GM12878 (cell line): ENCODE results near the gene TPP2. TPM values are rescaled to one million over a fixed set of nuclear protein-coding genes. Genes with fewer than 3 reads are reported as not detected.
A peak's percentile ranks its signal among the peaks of the same experiment; 100 is the strongest.

Source experiments
- FOXK2 ChIP-seq: fragments of 450-650 bp; IDR thresholded peaks from 2 replicates; pipeline ENCODE4 v1.6.1; 2017; ENCODE audit warnings: mild to moderate bottlenecking, moderate library complexity
- FOXM1 ChIP-seq: IDR thresholded peaks from 2 replicates; pipeline ENCODE4 v1.6.1; 2012; ENCODE audit warnings: low read depth, mild to moderate bottlenecking, inconsistent platforms, low read length, moderate library complexity
- GABPA ChIP-seq: IDR thresholded peaks from 2 replicates; pipeline ENCODE4 v1.6.1; 2014; ENCODE audit warnings: antibody characterized with exemption, low read depth, mild to moderate bottlenecking, inconsistent platforms
- KLF5 ChIP-seq: fragments of 450-650 bp; IDR thresholded peaks from 2 replicates; pipeline ENCODE4 v1.6.1; 2014; ENCODE audit warnings: mild to moderate bottlenecking; ENCODE audit not compliant: partially characterized antibody
- MEF2A ChIP-seq: IDR thresholded peaks from 2 replicates; pipeline ENCODE4 v1.6.1; 2011; ENCODE audit warnings: low read depth, mild to moderate bottlenecking, low read length, moderate library complexity; ENCODE audit not compliant: insufficient read depth
- MTA2 ChIP-seq: fragments of 450-650 bp; IDR thresholded peaks from 2 replicates; pipeline ENCODE4 v1.6.1; 2016; ENCODE audit warnings: low read depth, mild to moderate bottlenecking, moderate library complexity
- MYC ChIP-seq: IDR thresholded peaks from 2 replicates; pipeline ENCODE4 v1.6.1; 2011; ENCODE audit warnings: mild to moderate bottlenecking, low read length, moderate library complexity, inconsistent platforms; ENCODE audit not compliant: insufficient read depth, insufficient replicate concordance, insufficient read length, severe bottlenecking
- NR2C2 ChIP-seq: IDR thresholded peaks from 2 replicates; pipeline ENCODE4 v1.6.1; 2011; ENCODE audit warnings: borderline replicate concordance, low read depth; ENCODE audit not compliant: control insufficient read depth, insufficient read length
- PAX5 ChIP-seq: IDR thresholded peaks from 2 replicates; pipeline ENCODE4 v1.6.1; 2011; ENCODE audit warnings: low read depth, low read length, borderline replicate concordance
- POLR2AphosphoS5 ChIP-seq: IDR thresholded peaks from 2 replicates; pipeline ENCODE4 v1.6.1; 2011; ENCODE audit warnings: mild to moderate bottlenecking, low read length, inconsistent platforms
- RFX5 ChIP-seq: IDR thresholded peaks from 2 replicates; pipeline ENCODE4 v1.6.1; 2011; ENCODE audit warnings: low read depth, low read length, improper control_type of control experiment
- SPI1 ChIP-seq: IDR thresholded peaks from 2 replicates; pipeline ENCODE4 v1.6.1; 2011; ENCODE audit warnings: low read depth, mild to moderate bottlenecking, low read length, moderate library complexity, borderline replicate concordance; ENCODE audit not compliant: insufficient read depth
- SUPT20H ChIP-seq: IDR thresholded peaks from 2 replicates; pipeline ENCODE4 v1.6.1; 2011; ENCODE audit warnings: low read depth, mild to moderate bottlenecking, low read length, moderate library complexity, borderline replicate concordance; ENCODE audit not compliant: control insufficient read depth
- ZNF24 ChIP-seq: fragments of 450-650 bp; IDR thresholded peaks from 2 replicates; pipeline ENCODE4 v1.6.1; 2017; ENCODE audit warnings: antibody characterized with exemption, mild to moderate bottlenecking
- polyA plus RNA-seq, 11 experiments: library from polyadenylated mRNA; depleted of rRNA in 4 of 11; unstranded in 6 of 11; stranded (reverse) in 5 of 11; fragments of >200 nt; fragmentation: Nextera tagmentation in 4 of 11; fragmentation: Illumina TruSeq in 1 of 11; extraction: Ambion mirVana in 4 of 11; extraction: Trizol in 1 of 11; gene quantifications; 1 replicate in 1 of 11; 2 replicates in 10 of 11; pipeline versions ENCODE4 v1.2.1 to v1.2.3, GENCODE V29; 2011 to 2016; ENCODE audit warnings: inconsistent platforms in 2 of 11, missing spikeins in 2 of 11, low read depth in 1 of 11
- total RNA-seq, 4 experiments: library from RNA; depleted of rRNA in 3 of 4; stranded (reverse); fragments of >200 nt in 3 of 4; fragmentation: Illumina TruSeq in 1 of 4; extraction: Trizol in 1 of 4; gene quantifications; 2 replicates each; pipeline versions ENCODE4 v1.2.1 to v1.2.3, GENCODE V29; 2013 to 2021
- TF ChIP-seq, protein P1 (sequence below), 3 experiments: IDR thresholded peaks in 2 of 3; conservative IDR thresholded peaks in 1 of 3; 2 replicates each; pipeline ENCODE4 v1.5.1; 2011; ENCODE audit warnings: low read depth in 3 of 3, low read length in 3 of 3, mild to moderate bottlenecking in 3 of 3, control low read depth in 2 of 3, moderate library complexity in 2 of 3, inconsistent platforms in 1 of 3, mixed read lengths in 1 of 3; ENCODE audit not compliant: control insufficient read depth in 2 of 3, insufficient read depth in 1 of 3; ENCODE audit errors: extremely low read depth in 1 of 3
- TF ChIP-seq, protein P2 (sequence below): IDR thresholded peaks from 2 replicates; pipeline ENCODE4 v1.6.1; 2012; ENCODE audit warnings: low read depth, low read length, improper control_type of control experiment
- TF ChIP-seq, protein P3 (sequence below): fragments of 150-350 bp; IDR thresholded peaks from 2 replicates; pipeline ENCODE4 v1.6.1; 2014; ENCODE audit warnings: mild to moderate bottlenecking, low read depth, low read length
- TF ChIP-seq, protein P4 (sequence below): fragments of 450-650 bp; IDR thresholded peaks from 2 replicates; pipeline ENCODE4 v1.6.1; 2017; ENCODE audit warnings: mild to moderate bottlenecking
- TF ChIP-seq, protein P5 (sequence below): fragments of 450-650 bp; IDR thresholded peaks from 2 replicates; pipeline ENCODE4 v1.6.1; 2016; ENCODE audit warnings: mild to moderate bottlenecking, moderate library complexity, borderline replicate concordance

The TPP2 gene
- total and polyA plus RNA-seq, 10 of the 15 experiments (the other 5 are each of a cell fraction or from before 2014, with no cell fraction given), result 18.4 to 82.3 (median 55.4) TPM

DNA sequence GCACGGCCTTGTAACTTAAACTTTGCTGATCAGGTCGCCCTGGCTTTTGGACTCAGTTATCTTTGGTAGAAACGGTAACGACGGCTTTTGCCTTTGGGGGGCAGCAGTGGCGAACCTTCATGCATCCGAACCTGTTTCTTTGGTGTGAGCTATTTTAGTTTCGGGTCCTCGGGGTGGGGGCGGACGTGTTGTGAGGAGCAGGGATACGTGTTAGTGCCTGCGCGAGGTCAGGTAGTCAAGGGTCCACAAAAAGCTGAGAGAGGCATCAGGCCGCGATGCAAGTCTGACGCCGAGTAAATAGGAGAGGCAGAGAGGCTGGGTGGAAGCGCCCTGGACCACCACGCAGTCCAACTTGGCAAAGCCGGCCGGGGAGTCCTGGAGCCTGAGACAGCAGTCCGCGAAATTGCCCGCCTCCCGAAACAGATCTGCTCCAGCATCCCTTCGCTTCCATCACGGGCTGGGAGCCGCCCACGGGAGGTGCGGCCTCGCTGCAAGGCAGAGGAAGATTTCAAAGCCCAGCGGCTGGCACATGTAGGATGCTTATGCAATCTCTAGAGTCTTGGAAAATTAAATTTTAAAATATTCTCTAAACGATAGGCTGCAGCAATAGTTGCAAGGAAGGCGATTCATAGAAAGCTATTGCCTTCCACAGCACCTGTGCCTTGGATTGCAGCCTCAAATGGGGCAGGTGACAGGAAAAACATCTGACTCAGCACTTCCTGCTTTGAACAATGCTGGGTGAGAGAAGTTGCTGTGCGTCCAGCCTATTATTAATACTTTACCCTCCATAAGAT is 4.6 kb upstream of the TPP2 start (continued):
- TF ChIP-seq FOXM1, result 0 out of 2 replicates have a peak, but pooled peaks have one; percentile 28
- TF ChIP-seq, protein P1, sequence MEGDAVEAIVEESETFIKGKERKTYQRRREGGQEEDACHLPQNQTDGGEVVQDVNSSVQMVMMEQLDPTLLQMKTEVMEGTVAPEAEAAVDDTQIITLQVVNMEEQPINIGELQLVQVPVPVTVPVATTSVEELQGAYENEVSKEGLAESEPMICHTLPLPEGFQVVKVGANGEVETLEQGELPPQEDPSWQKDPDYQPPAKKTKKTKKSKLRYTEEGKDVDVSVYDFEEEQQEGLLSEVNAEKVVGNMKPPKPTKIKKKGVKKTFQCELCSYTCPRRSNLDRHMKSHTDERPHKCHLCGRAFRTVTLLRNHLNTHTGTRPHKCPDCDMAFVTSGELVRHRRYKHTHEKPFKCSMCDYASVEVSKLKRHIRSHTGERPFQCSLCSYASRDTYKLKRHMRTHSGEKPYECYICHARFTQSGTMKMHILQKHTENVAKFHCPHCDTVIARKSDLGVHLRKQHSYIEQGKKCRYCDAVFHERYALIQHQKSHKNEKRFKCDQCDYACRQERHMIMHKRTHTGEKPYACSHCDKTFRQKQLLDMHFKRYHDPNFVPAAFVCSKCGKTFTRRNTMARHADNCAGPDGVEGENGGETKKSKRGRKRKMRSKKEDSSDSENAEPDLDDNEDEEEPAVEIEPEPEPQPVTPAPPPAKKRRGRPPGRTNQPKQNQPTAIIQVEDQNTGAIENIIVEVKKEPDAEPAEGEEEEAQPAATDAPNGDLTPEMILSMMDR (IDR thresholded peaks at IDR 0.05 in 2 of 3, conservative IDR thresholded peaks at IDR 0.05 in 1 of 3; ENCODE audit: control insufficient read depth in 2 of 3, extremely low read depth in 1 of 3, insufficient read depth in 1 of 3, low read depth in 3 of 3, low read length in 3 of 3), result peak; percentile 76 to 87 (median 77)
- 0 out of 2 replicates have a peak, but pooled peaks have one; percentile 28 for TF ChIP-seq GABPA
- no peak for TF ChIP-seq FOXK2
- TF ChIP-seq ZNF24, result no peak
- TF ChIP-seq MYC, result no peak
- 0 out of 2 replicates have a peak, but pooled peaks have one; percentile 54 for TF ChIP-seq MEF2A
- TF ChIP-seq PAX5, result no peak
- no peak for TF ChIP-seq SUPT20H
- TF ChIP-seq, protein P2, sequence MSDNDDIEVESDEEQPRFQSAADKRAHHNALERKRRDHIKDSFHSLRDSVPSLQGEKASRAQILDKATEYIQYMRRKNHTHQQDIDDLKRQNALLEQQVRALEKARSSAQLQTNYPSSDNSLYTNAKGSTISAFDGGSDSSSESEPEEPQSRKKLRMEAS, result no peak
- TF ChIP-seq, protein P3, sequence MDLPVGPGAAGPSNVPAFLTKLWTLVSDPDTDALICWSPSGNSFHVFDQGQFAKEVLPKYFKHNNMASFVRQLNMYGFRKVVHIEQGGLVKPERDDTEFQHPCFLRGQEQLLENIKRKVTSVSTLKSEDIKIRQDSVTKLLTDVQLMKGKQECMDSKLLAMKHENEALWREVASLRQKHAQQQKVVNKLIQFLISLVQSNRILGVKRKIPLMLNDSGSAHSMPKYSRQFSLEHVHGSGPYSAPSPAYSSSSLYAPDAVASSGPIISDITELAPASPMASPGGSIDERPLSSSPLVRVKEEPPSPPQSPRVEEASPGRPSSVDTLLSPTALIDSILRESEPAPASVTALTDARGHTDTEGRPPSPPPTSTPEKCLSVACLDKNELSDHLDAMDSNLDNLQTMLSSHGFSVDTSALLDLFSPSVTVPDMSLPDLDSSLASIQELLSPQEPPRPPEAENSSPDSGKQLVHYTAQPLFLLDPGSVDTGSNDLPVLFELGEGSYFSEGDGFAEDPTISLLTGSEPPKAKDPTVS, result no peak
- TF ChIP-seq SPI1, result peak; percentile 39; the same call in 1 of the 2 replicates
- TF ChIP-seq POLR2AphosphoS5, result no peak
- no peak for TF ChIP-seq MTA2
- TF ChIP-seq, protein P4, sequence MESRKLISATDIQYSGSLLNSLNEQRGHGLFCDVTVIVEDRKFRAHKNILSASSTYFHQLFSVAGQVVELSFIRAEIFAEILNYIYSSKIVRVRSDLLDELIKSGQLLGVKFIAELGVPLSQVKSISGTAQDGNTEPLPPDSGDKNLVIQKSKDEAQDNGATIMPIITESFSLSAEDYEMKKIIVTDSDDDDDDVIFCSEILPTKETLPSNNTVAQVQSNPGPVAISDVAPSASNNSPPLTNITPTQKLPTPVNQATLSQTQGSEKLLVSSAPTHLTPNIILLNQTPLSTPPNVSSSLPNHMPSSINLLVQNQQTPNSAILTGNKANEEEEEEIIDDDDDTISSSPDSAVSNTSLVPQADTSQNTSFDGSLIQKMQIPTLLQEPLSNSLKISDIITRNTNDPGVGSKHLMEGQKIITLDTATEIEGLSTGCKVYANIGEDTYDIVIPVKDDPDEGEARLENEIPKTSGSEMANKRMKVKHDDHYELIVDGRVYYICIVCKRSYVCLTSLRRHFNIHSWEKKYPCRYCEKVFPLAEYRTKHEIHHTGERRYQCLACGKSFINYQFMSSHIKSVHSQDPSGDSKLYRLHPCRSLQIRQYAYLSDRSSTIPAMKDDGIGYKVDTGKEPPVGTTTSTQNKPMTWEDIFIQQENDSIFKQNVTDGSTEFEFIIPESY, result no peak
- no peak for TF ChIP-seq RFX5
- TF ChIP-seq NR2C2, result no peak
- no peak for TF ChIP-seq KLF5
- TF ChIP-seq, protein P5, sequence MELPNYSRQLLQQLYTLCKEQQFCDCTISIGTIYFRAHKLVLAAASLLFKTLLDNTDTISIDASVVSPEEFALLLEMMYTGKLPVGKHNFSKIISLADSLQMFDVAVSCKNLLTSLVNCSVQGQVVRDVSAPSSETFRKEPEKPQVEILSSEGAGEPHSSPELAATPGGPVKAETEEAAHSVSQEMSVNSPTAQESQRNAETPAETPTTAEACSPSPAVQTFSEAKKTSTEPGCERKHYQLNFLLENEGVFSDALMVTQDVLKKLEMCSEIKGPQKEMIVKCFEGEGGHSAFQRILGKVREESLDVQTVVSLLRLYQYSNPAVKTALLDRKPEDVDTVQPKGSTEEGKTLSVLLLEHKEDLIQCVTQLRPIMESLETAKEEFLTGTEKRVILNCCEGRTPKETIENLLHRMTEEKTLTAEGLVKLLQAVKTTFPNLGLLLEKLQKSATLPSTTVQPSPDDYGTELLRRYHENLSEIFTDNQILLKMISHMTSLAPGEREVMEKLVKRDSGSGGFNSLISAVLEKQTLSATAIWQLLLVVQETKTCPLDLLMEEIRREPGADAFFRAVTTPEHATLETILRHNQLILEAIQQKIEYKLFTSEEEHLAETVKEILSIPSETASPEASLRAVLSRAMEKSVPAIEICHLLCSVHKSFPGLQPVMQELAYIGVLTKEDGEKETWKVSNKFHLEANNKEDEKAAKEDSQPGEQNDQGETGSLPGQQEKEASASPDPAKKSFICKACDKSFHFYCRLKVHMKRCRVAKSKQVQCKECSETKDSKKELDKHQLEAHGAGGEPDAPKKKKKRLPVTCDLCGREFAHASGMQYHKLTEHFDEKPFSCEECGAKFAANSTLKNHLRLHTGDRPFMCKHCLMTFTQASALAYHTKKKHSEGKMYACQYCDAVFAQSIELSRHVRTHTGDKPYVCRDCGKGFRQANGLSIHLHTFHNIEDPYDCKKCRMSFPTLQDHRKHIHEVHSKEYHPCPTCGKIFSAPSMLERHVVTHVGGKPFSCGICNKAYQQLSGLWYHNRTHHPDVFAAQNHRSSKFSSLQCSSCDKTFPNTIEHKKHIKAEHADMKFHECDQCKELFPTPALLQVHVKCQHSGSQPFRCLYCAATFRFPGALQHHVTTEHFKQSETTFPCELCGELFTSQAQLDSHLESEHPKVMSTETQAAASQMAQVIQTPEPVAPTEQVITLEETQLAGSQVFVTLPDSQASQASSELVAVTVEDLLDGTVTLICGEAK, result no peak
